ENCODE results near the gene BIN1.

DNA sequence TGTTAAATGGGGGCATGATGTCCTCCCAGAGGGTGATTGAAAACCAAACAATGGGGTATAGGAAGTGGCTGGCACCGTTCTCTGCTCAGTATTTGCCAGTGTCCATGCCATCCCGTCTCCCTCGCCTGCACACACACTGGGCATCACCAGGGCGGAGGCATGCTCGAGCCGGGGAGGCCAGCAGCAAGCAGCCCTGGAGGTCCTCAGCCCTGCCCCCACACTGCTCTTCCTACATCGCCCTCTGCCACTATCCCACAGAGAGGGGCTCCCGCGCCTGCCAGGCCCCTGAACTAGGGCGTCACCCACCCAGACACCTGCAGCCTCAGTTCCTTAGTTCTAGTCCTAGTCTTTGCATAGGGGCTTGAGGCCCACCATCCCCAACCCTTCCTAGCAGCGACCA, 50.9 kb downstream of the BIN1 start:
- TF ChIP-seq, protein P1, sequence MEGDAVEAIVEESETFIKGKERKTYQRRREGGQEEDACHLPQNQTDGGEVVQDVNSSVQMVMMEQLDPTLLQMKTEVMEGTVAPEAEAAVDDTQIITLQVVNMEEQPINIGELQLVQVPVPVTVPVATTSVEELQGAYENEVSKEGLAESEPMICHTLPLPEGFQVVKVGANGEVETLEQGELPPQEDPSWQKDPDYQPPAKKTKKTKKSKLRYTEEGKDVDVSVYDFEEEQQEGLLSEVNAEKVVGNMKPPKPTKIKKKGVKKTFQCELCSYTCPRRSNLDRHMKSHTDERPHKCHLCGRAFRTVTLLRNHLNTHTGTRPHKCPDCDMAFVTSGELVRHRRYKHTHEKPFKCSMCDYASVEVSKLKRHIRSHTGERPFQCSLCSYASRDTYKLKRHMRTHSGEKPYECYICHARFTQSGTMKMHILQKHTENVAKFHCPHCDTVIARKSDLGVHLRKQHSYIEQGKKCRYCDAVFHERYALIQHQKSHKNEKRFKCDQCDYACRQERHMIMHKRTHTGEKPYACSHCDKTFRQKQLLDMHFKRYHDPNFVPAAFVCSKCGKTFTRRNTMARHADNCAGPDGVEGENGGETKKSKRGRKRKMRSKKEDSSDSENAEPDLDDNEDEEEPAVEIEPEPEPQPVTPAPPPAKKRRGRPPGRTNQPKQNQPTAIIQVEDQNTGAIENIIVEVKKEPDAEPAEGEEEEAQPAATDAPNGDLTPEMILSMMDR (IDR thresholded peaks at IDR 0.05), result no peak
- TF ChIP-seq POLR2A (IDR thresholded peaks at IDR 0.05), result no peak
- no peak for TF ChIP-seq EP300 (IDR thresholded peaks at IDR 0.05)
